C4-2B (cell line): ENCODE data around the gene SLC25A46.

ENCODE experiments used
- ZFX ChIP-seq: fragments of 450-650 bp; IDR thresholded peaks from 2 replicates; pipeline ENCODE4 v1.6.1; 2017
- TF ChIP-seq, protein P1 (sequence below): fragments of 450-650 bp; conservative IDR thresholded peaks from 2 replicates; pipeline ENCODE4 v1.5.1; 2017; ENCODE audit warnings: mild to moderate bottlenecking

DNA sequence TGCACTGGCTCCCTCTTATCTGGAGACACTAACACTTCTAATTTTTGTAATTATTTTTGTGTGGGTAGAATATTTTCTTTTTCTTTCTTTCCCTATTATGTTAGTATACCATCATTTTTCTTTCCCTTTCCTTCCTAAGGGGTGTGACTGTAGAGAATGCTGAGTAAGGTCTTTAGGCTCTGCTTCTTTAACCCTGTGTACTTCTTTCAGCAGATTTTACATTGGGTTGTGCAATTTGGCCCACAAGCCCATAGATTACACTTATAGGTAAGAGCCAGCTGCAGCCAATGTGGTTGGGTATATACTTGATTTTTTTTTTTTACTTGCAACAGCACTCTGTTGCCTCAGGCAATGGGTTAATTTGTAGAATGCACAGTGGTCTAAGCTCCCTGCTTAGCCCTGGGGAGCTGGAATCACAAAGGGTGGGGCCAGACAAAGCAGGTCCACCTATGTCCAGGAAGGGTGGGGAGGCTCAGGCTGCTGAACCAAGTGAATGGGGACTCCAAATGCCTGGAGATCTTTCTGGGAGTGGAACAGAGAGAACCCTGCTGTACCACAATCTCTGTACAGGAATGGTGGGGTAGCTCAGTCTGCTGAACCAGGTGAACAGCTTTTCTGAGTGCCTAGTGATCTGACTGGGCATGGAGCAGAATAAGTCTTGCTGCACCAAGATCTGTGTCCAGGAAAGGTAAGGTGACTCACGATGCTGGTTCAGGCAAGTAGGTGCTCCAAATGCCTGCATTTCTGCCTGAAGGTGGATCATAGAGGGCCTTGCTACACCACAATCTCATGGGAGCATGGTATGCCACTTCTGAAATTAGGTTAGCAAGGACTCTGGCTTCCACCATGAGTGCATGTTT, 64.9 kb downstream of the SLC25A46 start:
- TF ChIP-seq, protein P1, sequence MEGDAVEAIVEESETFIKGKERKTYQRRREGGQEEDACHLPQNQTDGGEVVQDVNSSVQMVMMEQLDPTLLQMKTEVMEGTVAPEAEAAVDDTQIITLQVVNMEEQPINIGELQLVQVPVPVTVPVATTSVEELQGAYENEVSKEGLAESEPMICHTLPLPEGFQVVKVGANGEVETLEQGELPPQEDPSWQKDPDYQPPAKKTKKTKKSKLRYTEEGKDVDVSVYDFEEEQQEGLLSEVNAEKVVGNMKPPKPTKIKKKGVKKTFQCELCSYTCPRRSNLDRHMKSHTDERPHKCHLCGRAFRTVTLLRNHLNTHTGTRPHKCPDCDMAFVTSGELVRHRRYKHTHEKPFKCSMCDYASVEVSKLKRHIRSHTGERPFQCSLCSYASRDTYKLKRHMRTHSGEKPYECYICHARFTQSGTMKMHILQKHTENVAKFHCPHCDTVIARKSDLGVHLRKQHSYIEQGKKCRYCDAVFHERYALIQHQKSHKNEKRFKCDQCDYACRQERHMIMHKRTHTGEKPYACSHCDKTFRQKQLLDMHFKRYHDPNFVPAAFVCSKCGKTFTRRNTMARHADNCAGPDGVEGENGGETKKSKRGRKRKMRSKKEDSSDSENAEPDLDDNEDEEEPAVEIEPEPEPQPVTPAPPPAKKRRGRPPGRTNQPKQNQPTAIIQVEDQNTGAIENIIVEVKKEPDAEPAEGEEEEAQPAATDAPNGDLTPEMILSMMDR = no peak
- no peak for TF ChIP-seq ZFX
